H1 (cell line): ENCODE results near the gene KRTAP4-1. TPM values are rescaled to one million over a fixed set of nuclear protein-coding genes. Genes with fewer than 3 reads are reported as not detected.
"Not testable (repeated sequence)": the region's sequence is repeated elsewhere in the genome, so short reads cannot be mapped to it uniquely, and the experiment has no call there.

ENCODE experiments used
- CTCF ChIA-PET: fragments of 300-600 bp; sonication (Branson Sonifier 250); formaldehyde crosslinking; loops from one replicate; lab custom pipeline; 2021; ENCODE audit not compliant: partially characterized antibody; lab: Charles Lee
- POLR2A ChIA-PET: fragments of 300-600 bp; sonication (Branson Sonifier 250); formaldehyde crosslinking; loops from one replicate; lab custom pipeline; 2021; ENCODE audit warnings: inconsistent platforms; ENCODE audit not compliant: partially characterized antibody; lab: Charles Lee
- DNase-seq, 2 experiments: peaks; one replicate each; pipeline versions ENCODE4 v3.0.0 to v3.0.0-alpha.2; 2010 to 2022; ENCODE audit warnings: low spot score in 2 of 2, low read depth in 1 of 2, mixed read lengths in 1 of 2
- FAIRE-seq: peaks from 2 replicates; lab custom pipeline; 2011; peaks lifted over from hg19 to GRCh38; lab: Jason Lieb, UNC
- H2AFZ ChIP-seq: 2 replicates; pipeline ENCODE4 v1.8.1; 2012; ENCODE audit warnings: low read length, inconsistent platforms
- H2AK5ac ChIP-seq: 2 replicates; pipeline ENCODE4 v1.6.1; 2013; ENCODE audit warnings: low read depth, low read length
- H2BK120ac ChIP-seq: replicated peaks from 2 replicates; pipeline ENCODE3; 2013; ENCODE audit warnings: low read depth, low read length, inconsistent platforms
- H2BK12ac ChIP-seq: 2 replicates; pipeline ENCODE4 v1.6.1; 2013; ENCODE audit warnings: low read depth, low read length
- H2BK15ac ChIP-seq: 2 replicates; pipeline ENCODE4 v1.6.1; 2013; ENCODE audit warnings: low read length
- H2BK20ac ChIP-seq: 2 replicates; pipeline ENCODE4 v1.6.1; 2013; ENCODE audit warnings: low read length
- H2BK5ac ChIP-seq: 2 replicates; pipeline ENCODE4 v1.6.1; 2013; ENCODE audit warnings: low read depth, low read length
- H3K14ac ChIP-seq: 2 replicates; pipeline ENCODE4 v1.6.1; 2013; ENCODE audit warnings: inconsistent platforms; ENCODE audit not compliant: insufficient read length
- H3K18ac ChIP-seq: 2 replicates; pipeline ENCODE4 v1.6.1; 2013; ENCODE audit warnings: low read length; ENCODE audit errors: extremely low read depth
- H3K23ac ChIP-seq: 2 replicates; pipeline ENCODE4 v1.6.1; 2013; ENCODE audit warnings: inconsistent platforms; ENCODE audit not compliant: insufficient read length
- H3K23me2 ChIP-seq: 2 replicates; pipeline ENCODE4 v1.6.1; 2013; ENCODE audit warnings: low read depth, low read length
- H3K27ac ChIP-seq: 2 replicates; pipeline ENCODE4 v1.6.1; 2011; ENCODE audit warnings: low read depth, low read length, inconsistent platforms
- H3K27me3 ChIP-seq, 4 experiments: replicated peaks in 1 of 4; 1 replicate in 1 of 4; 2 replicates in 3 of 4; pipeline versions ENCODE4 v1.6.1 to v1.8.1; 2011 to 2013; ENCODE audit warnings: low read length in 3 of 4, mild to moderate bottlenecking in 3 of 4, inconsistent platforms in 2 of 4, mixed read lengths in 2 of 4, moderate library complexity in 1 of 4; ENCODE audit not compliant: control insufficient read depth in 3 of 4, insufficient read depth in 3 of 4; ENCODE audit errors: extremely low read depth in 1 of 4
- H3K36me3 ChIP-seq, 4 experiments: 2 replicates each; pipeline versions ENCODE4 v1.6.1 to v1.8.1; 2011 to 2013; ENCODE audit warnings: mild to moderate bottlenecking in 4 of 4, low read length in 3 of 4, moderate library complexity in 2 of 4, control low read depth in 1 of 4, inconsistent platforms in 1 of 4; ENCODE audit not compliant: insufficient read depth in 4 of 4, control insufficient read depth in 2 of 4
- H3K4ac ChIP-seq: replicated peaks from 2 replicates; pipeline ENCODE3; 2013; ENCODE audit warnings: low read length, low read depth, mixed read lengths, inconsistent platforms; ENCODE audit not compliant: insufficient read length
- H3K4me1 ChIP-seq, 4 experiments: replicated peaks in 1 of 4; 1 replicate in 1 of 4; 2 replicates in 3 of 4; pipeline versions ENCODE4 v1.6.1 to v1.8.1; 2011 to 2013; ENCODE audit warnings: low read length in 3 of 4, inconsistent platforms in 2 of 4, mixed read lengths in 1 of 4; ENCODE audit not compliant: insufficient read depth in 4 of 4, control insufficient read depth in 3 of 4
- H3K4me2 ChIP-seq, 2 experiments: 2 replicates each; pipeline versions ENCODE4 v1.6.1 to v1.8.1; 2011 to 2013; ENCODE audit warnings: low read depth in 2 of 2, low read length in 2 of 2, control low read depth in 1 of 2, inconsistent platforms in 1 of 2, mild to moderate bottlenecking in 1 of 2; ENCODE audit not compliant: insufficient read depth in 1 of 2
- H3K4me3 ChIP-seq, 4 experiments: fragments of 200-600, 300-600 bp in 1 of 4; sonication (generic), shearing (Covaris generic), sonication (Bioruptor Twin) in 1 of 4; 2 replicates each; pipeline versions ENCODE4 v1.5.1 to v1.8.1; 2011 to 2016; ENCODE audit warnings: low read length in 4 of 4, low read depth in 3 of 4, control low read depth in 2 of 4, inconsistent platforms in 2 of 4, mild to moderate bottlenecking in 2 of 4, mixed read lengths in 1 of 4, moderate library complexity in 1 of 4; ENCODE audit not compliant: insufficient read depth in 2 of 4; ENCODE audit errors: extremely low read depth in 1 of 4
- H3K56ac ChIP-seq: replicated peaks from 2 replicates; pipeline ENCODE3; 2013; ENCODE audit warnings: low read depth, mild to moderate bottlenecking, mixed read lengths, low read length, inconsistent platforms; ENCODE audit not compliant: insufficient read length
- H3K79me1 ChIP-seq: 2 replicates; pipeline ENCODE4 v1.6.1; 2013; ENCODE audit warnings: low read depth, low read length, control low read depth
- H3K79me2 ChIP-seq, 2 experiments: 2 replicates each; pipeline versions ENCODE4 v1.6.1 to v1.8.1; 2012 to 2013; ENCODE audit warnings: low read length in 2 of 2, mild to moderate bottlenecking in 2 of 2, inconsistent platforms in 1 of 2; ENCODE audit not compliant: insufficient read depth in 2 of 2, control insufficient read depth in 1 of 2
- H3K9ac ChIP-seq, 4 experiments: replicated peaks in 1 of 4; 1 replicate in 1 of 4; 2 replicates in 3 of 4; pipeline versions ENCODE4 v1.6.1 to v1.8.1; 2011 to 2013; ENCODE audit warnings: low read depth in 3 of 4, low read length in 3 of 4, control low read depth in 2 of 4, mild to moderate bottlenecking in 2 of 4, moderate library complexity in 2 of 4, inconsistent platforms in 1 of 4; ENCODE audit errors: extremely low read depth in 1 of 4
- H3K9me3 ChIP-seq, 2 experiments: 2 replicates each; pipeline versions ENCODE4 v1.6.1 to v1.8.1; 2012 to 2013; ENCODE audit warnings: mild to moderate bottlenecking in 2 of 2, moderate library complexity in 2 of 2, control low read depth in 1 of 2, inconsistent platforms in 1 of 2, low read depth in 1 of 2, low read length in 1 of 2, mixed read lengths in 1 of 2; ENCODE audit not compliant: insufficient read depth in 2 of 2
- H4K20me1 ChIP-seq, 2 experiments: replicated peaks in 1 of 2; 2 replicates each; pipeline versions ENCODE3 to v1.8.1; 2011 to 2013; ENCODE audit warnings: inconsistent platforms in 2 of 2, low read length in 2 of 2, mild to moderate bottlenecking in 1 of 2; ENCODE audit not compliant: insufficient read depth in 2 of 2, control insufficient read depth in 1 of 2
- H4K5ac ChIP-seq: 2 replicates; pipeline ENCODE4 v1.6.1; 2013; ENCODE audit warnings: low read length, low read depth, mixed read lengths, inconsistent platforms; ENCODE audit not compliant: insufficient read length
- H4K8ac ChIP-seq: 2 replicates; pipeline ENCODE4 v1.8.0; 2013; ENCODE audit warnings: mild to moderate bottlenecking, moderate library complexity, low read length, inconsistent platforms; ENCODE audit not compliant: insufficient read depth; ENCODE audit errors: extremely low read depth
- H4K91ac ChIP-seq: replicated peaks from 2 replicates; pipeline ENCODE3; 2013; ENCODE audit warnings: low read length, mixed read lengths, inconsistent platforms; ENCODE audit not compliant: insufficient read length
- WGBS, 2 experiments: shearing (Covaris generic) in 1 of 2; methylation state at CpG; one replicate each; pipeline versions ENCODE4 v1.1.6 to v1.1.7; 2013 to 2015; ENCODE audit warnings: low lambda C conversion rate in 2 of 2, mixed read lengths in 2 of 2, inconsistent platforms in 1 of 2, low coverage in 1 of 2, missing lambda C conversion rate in 1 of 2; ENCODE audit not compliant: insufficient replicate concordance in 2 of 2, insufficient coverage in 1 of 2, insufficient read length in 1 of 2; ENCODE audit errors: extremely low coverage in 1 of 2, missing lambda C conversion rate in 1 of 2; 5-methylcytosine and 5-hydroxymethylcytosine counted together
- polyA plus RNA-seq, 7 experiments: library from polyadenylated mRNA; depleted of rRNA in 3 of 7; stranded (reverse) in 5 of 7; unstranded in 2 of 7; fragments of >200 nt in 5 of 7; fragments of 200-250 nt in 2 of 7; gene quantifications; 1 replicate in 5 of 7; 2 replicates in 1 of 7; 4 replicates in 1 of 7; pipeline versions ENCODE4 v1.2.1 to v1.2.3, GENCODE V29; 2011 to 2013; ENCODE audit warnings: missing spikeins in 2 of 7, mixed read lengths in 2 of 7
- total RNA-seq: library from RNA; stranded (reverse); fragmentation: NEBNext Ultra II Directional; extraction: Animal tissue kit (Norgen Biotek cat#: 25700); gene quantifications from 2 replicates; pipeline ENCODE4 v1.2.1, GENCODE V29; 2021

KRTAP4-1 gene
- total and polyA plus RNA-seq, 2 of the 8 experiments (the other 6 are each of a cell fraction or from before 2014, with no cell fraction given), result not detected

DNA sequence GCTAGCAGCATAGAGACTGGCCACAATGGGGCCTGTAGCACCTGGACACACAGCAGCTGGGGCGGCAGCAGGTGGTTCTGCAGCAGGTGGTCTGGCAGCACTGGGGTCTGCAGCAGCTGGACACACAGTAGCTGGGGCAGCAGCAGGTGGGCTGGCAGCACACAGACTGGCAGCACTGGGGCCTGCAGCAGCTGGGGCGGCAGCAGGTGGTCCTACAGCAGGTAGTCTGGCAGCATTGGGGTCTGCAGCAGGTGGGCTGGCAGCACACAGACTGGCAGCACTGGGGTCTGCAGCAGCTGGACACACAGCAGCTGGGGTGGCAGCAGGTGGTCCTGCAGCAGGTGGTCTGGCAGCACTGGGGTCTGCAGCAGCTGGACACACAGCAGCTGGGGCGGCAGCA, 24.5 kb downstream of the KRTAP4-1 start:
- H3K79me2 ChIP-seq, POLR2A ChIA-PET, H3K4me3 ChIP-seq, H2BK120ac ChIP-seq, H3K27me3 ChIP-seq, H2AFZ ChIP-seq, H2BK15ac ChIP-seq, H3K4me1 ChIP-seq, H3K23ac ChIP-seq, H3K14ac ChIP-seq, H3K79me1 ChIP-seq, H2BK12ac ChIP-seq, H4K8ac ChIP-seq, H3K23me2 ChIP-seq, H3K18ac ChIP-seq, H3K56ac ChIP-seq, DNase-seq, H4K5ac ChIP-seq, H2BK5ac ChIP-seq, H3K9ac ChIP-seq, H4K20me1 ChIP-seq, H3K36me3 ChIP-seq, H3K4me2 ChIP-seq, H3K27ac ChIP-seq, H3K4ac ChIP-seq, H2AK5ac ChIP-seq, H2BK20ac ChIP-seq, H3K9me3 ChIP-seq, H4K91ac ChIP-seq, FAIRE-seq: not testable (repeated sequence)
- CTCF ChIA-PET, result interaction anchor here (1.2 kb wide), 1 partner anchor 29 kb away, joined by 3 read pairs; no protein-coding TSS in a partner anchor
- 94% methylated on average over 3 of the region's 3 CpGs; no CpG with 5 or more reads in 1 of the 2 experiments for WGBS, 2 experiments
